Esophagus squamous epithelium (tissue), 4 donors: Measurements from ENCODE around the gene ZNF480.
A peak's percentile ranks its signal among the peaks of the same experiment; 100 is the strongest.

Source experiments
- CTCF ChIP-seq, 6 experiments: fragments of 450-650 bp in 4 of 6; fragments of 200-600 bp in 2 of 6; sonication (generic) in 2 of 6; IDR thresholded peaks; one replicate each; pipeline ENCODE4 v1.5.1; 2016 to 2019; ENCODE audit warnings: antibody characterized with exemption in 6 of 6, mild to moderate bottlenecking in 4 of 6, moderate library complexity in 4 of 6
- POLR2A ChIP-seq, 4 donors: fragments of 450-650 bp; IDR thresholded peaks; one replicate each; pipeline ENCODE4 v1.6.1; 2017; ENCODE audit warnings: antibody characterized with exemption in 4 of 4, mild to moderate bottlenecking in 4 of 4, moderate library complexity in 3 of 4

DNA sequence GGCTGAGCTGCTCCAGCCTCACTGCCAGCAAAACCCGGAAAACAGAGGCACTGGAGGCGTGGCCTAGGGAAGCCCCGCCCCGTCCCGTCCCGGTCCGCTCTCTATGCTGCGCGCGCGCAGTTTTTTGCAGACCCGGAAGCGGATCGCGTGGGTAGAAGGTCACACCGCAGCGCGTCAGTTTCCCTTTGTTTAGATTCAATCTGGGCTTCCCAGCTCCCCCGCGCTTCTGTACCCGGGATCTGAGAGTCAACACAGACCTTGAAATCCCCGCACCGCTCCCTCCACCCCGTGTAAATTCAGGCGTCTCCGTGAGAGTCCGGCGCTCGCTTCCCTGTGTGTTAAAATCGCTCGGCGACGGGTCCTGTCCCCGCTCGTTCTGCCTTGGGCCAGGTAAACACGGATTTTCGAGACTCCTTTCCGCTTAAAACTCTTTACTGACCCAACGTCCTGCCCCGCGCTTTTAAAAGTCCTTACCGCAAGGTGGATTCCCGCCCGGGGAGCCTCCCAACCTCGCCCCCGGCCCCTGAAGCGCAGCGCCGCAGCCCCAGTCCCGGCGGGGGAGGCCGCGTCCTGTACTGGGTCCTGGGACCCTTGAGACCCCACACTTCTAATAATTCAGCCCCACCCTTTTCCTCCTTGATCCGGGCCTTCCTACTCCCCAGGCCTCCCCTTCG is 39.3 kb downstream of the ZNF480 start, which contains the start of gene ZNF610:
- no peak for TF ChIP-seq CTCF (IDR thresholded peaks at IDR 0.05)
- TF ChIP-seq POLR2A (IDR thresholded peaks at IDR 0.05) = peak in 3 of 4 donors; percentile 9 to 47 (median 32)
